ENCODE measurements around the gene MOCS1. TPM values are rescaled to one million over a fixed set of nuclear protein-coding genes. Genes with fewer than 3 reads are reported as not detected.

The MOCS1 gene
- total and polyA plus RNA-seq, 9 of the 15 experiments (the other 6 are each of a cell fraction or from before 2014, with no cell fraction given) = 0.69 to 12.7 (median 8.7) TPM

GRCh38 chr6:39912446-39912845, 21.8 kb downstream of the MOCS1 start (continued):
- TF ChIP-seq ZNF76 (CRISPR knock-in tag; IDR thresholded peaks at IDR 0.05; ENCODE audit: borderline replicate concordance) (no peak), BDP1 (IDR thresholded peaks at IDR 0.05; ENCODE audit: insufficient read depth, insufficient read length) (no peak), POLR2A (conservative IDR thresholded peaks at IDR 0.05) (no peak), CBX2 (IDR thresholded peaks at IDR 0.05; ENCODE audit: insufficient read depth, low read length, poor library complexity, severe bottlenecking) (no peak), PTBP1 (IDR thresholded peaks at IDR 0.05; ENCODE audit: low read depth, low read length) (no peak)

DNA sequence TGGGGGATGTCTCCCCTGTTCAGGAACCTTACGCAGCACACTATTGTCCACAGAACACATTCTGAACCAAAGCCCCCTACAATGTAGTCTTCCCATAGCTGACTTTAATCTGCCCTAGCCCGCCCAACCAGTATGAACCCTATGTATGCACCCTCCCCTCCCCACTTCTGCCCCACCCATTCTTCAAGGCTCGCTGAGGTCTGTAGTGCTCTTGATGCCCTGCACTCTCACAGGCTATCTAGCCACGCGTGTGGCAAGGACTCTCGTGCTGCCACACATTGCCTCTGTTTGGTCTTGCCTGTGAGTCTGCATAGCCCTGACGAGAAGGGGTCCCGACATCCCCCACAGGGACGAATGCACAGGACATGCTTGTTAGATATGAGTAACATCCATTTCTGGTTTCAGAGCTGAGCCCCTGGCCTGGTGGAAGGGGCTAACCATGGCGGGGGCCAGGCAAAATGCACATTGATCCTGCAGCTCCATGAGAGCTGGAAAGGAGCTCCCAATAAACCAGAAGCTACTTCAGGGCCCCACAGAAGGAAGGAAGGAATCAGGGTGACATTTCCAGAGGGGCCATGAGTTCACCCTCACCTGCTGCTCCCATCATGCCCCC, 22.6 kb downstream of the MOCS1 start:
- Histone ChIP-seq H3K4me1 (replicated peaks in 1 of 2; ENCODE audit: control insufficient read depth in 2 of 2, insufficient read depth in 2 of 2, low read length in 2 of 2) (no peaks in the 10 kb centered on the region), H3K9me3 (replicated peaks; ENCODE audit: control insufficient read depth, insufficient read depth, low read depth, low read length) (no peaks in the 10 kb centered on the region), H3K9ac (ENCODE audit: insufficient read depth in 1 of 2, low read depth in 2 of 2, low read length in 2 of 2) (no peak overlapping the region), H4K20me1 (replicated peaks; ENCODE audit: control insufficient read depth, insufficient read depth, low read length) (no peaks in the 10 kb centered on the region), H3K4me2 (ENCODE audit: insufficient read depth, low read length) (no peak overlapping the region), H3K27me3 (ENCODE audit: control insufficient read depth in 2 of 2, insufficient read depth in 2 of 2, low read length in 2 of 2) (peaks cover 0 to 16% of the 10 kb centered on the region in 2 experiments; a peak in 2 of 5 replicates), H2AFZ (ENCODE audit: low read depth, low read length) (no peak overlapping the region), H3K9me1 (ENCODE audit: control insufficient read depth, insufficient read depth, low read length) (no peaks in the 10 kb centered on the region), H3K27ac (ENCODE audit: extremely low read depth, low read depth, low read length) (no peak overlapping the region), H3K36me3 (ENCODE audit: control insufficient read depth, insufficient read depth, low read length) (no peaks in the 10 kb centered on the region; the same call in 2 of the 3 replicates), H3K4me3 (no peak overlapping the region), H3K79me2 (ENCODE audit: control insufficient read depth, insufficient read depth, low read length) (no peaks in the 10 kb centered on the region)
- ChIA-PET CTCF (ENCODE audit: low intra/inter-chr PET ratio) (no interaction called here), POLR2A (interaction anchor here (0.9 to 1.6 kb wide), 3 partner anchors 9 to 25 kb away, joined by 3 to 5 read pairs (median 3); no protein-coding TSS in a partner anchor)
- FAIRE-seq = no peak
- in situ Hi-C loops (cut with MboI) = no loop called here
- intact Hi-C loops (cut with micrococcal nuclease) = no loop called here
- ATAC-seq = no peak
- 13% methylated on average over 10 of the region's 10 CpGs for WGBS (ENCODE audit: insufficient coverage, low coverage, missing lambda C conversion rate)
- BruUV-seq (replicated peaks) = no TSS peak
- DNase-seq (ENCODE audit: extremely low read depth in 1 of 4, low spot score in 3 of 4) = no peak
- no peak for TF ChIP-seq MXI1 (IDR thresholded peaks at IDR 0.05; ENCODE audit: low read depth, low read length)
